Glomerular endothelial cell (primary cell): ENCODE measurements around the gene NPNT. TPM values are rescaled to one million over a fixed set of nuclear protein-coding genes. Genes with fewer than 3 reads are reported as not detected.
"Not testable (repeated sequence)": the region's sequence is repeated elsewhere in the genome, so short reads cannot be mapped to it uniquely, and the experiment has no call there.

Experiments used
- DNase-seq: peaks from one replicate; pipeline ENCODE4 v3.0.0-alpha.2; 2011; ENCODE audit warnings: low read depth, low spot score; ENCODE audit errors: extremely low read depth
- total RNA-seq: library from RNA; depleted of rRNA; stranded (reverse); fragments of >200 nt; gene quantifications from 2 replicates; pipeline ENCODE4 v1.2.3, GENCODE V29; 2015

The NPNT gene
- 0.64 and 2.1 TPM in 2 replicates for total RNA-seq

- DNase-seq = no peak
Observed at GRCh38 chr4:105894660-105895582, at the start of gene NPNT. NPNT (plus strand) TSS chr4:105895471; CDS start chr4:105895653, 182 bp downstream.

- no peak for DNase-seq
Observed at GRCh38 chr4:105845559-105845958, 49.7 kb upstream of the NPNT start.

- DNase-seq = not testable (repeated sequence)
Observed at GRCh38 chr4:105848359-105848758, 46.9 kb upstream of the NPNT start.

GRCh38 chr4:105851196-105851595 is 44.1 kb upstream of the NPNT start:
- no peak for DNase-seq

GRCh38 chr4:105852230-105852629 is 43.0 kb upstream of the NPNT start:
- DNase-seq = not testable (repeated sequence)

- DNase-seq = no peak
Observed at GRCh38 chr4:105858466-105859040, 36.7 kb upstream of the NPNT start.

- peak; percentile 34 for DNase-seq
Observed at GRCh38 chr4:105859233-105859632, 36.0 kb upstream of the NPNT start.

GRCh38 chr4:105870963-105871362 is 24.3 kb upstream of the NPNT start:
- DNase-seq = no peak

- DNase-seq = no peak
Observed at GRCh38 chr4:105871997-105872396, 23.3 kb upstream of the NPNT start.

GRCh38 chr4:105875233-105875632 is 20.0 kb upstream of the NPNT start:
- no peak for DNase-seq

- no peak for DNase-seq
Observed at GRCh38 chr4:105878668-105879067, 16.6 kb upstream of the NPNT start.

- DNase-seq = no peak
Observed at GRCh38 chr4:105887508-105887907, 7.8 kb upstream of the NPNT start.

- no peak for DNase-seq
Observed at GRCh38 chr4:105895583-105896460, 551 bp downstream of the NPNT start.

- no peak for DNase-seq
Observed at GRCh38 chr4:105896461-105896942, 1.2 kb downstream of the NPNT start.

- no peak for DNase-seq
Observed at GRCh38 chr4:105896984-105897775, 1.9 kb downstream of the NPNT start.

- no peak for DNase-seq
Observed at GRCh38 chr4:105900541-105900940, 5.3 kb downstream of the NPNT start.

GRCh38 chr4:105902550-105903262 is 7.4 kb downstream of the NPNT start:
- DNase-seq = no peak

- DNase-seq = no peak
Observed at GRCh38 chr4:105909787-105910281, 14.6 kb downstream of the NPNT start.

- DNase-seq = no peak
Observed at GRCh38 chr4:105911426-105911825, 16.2 kb downstream of the NPNT start.
